Measurements from ENCODE around the gene GCSAM.

GCSAM gene

DNA sequence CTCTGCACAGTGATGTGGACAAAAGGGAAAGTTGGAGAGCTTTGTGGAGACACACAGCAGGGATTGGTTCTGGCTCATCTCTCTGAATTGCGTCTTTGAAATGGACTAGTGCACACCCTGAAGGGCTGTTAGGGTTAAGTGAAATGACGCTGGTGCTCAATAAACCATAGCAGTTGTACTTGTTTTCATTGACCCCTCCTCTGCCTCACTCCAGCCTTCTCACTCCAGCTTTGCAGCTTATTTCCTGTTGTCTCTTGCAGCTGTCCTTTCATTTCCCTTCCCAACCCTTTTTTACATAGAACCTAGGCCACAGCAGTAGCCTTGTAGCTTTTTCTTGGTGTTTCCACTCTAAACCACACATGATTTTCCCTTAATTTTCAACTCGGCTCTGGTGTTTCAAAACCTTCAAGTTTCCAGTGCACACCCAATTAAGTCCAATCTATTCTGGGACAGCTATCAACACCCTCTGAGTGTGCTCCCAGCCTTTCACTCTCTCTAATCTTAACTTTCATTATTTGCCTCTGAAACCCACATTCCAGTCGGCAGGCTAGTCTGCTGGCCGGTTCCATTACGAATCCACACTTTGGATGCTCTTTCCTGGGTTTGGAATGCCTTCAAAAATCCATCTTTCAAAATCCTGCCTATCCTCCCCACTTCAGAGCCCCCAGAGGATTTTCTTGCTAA, 40.4 kb downstream of the GCSAM start:
- Histone ChIP-seq H3K9me3 (ENCODE audit: insufficient read depth, low read length) (no peaks in the 10 kb centered on the region), H3K79me2 (ENCODE audit: insufficient read depth, low read length) (no peaks in the 10 kb centered on the region), H3K9ac (ENCODE audit: low read length) (no peak overlapping the region), H3K9me2 (replicated peaks; ENCODE audit: insufficient read depth, low read length) (no peaks in the 10 kb centered on the region), H3K4me3 (ENCODE audit: insufficient read depth, low read length, poor library complexity, severe bottlenecking) (no peak overlapping the region), H3K27me3 (ENCODE audit: low read length) (no peaks in the 10 kb centered on the region), H3K27ac (ENCODE audit: low read depth, low read length) (no peak overlapping the region), H3K4me2 (ENCODE audit: low read depth, low read length, poor library complexity, severe bottlenecking) (no peak overlapping the region), H4K20me1 (ENCODE audit: low read depth, low read length) (no peaks in the 10 kb centered on the region), H3K36me3 (ENCODE audit: low read length) (0 out of 2 replicates have a peak, but pooled peaks cover 2% of the 10 kb centered on the region), H2AFZ (ENCODE audit: low read depth, low read length, severe bottlenecking) (no peak overlapping the region), H3F3A (ENCODE audit: insufficient read depth) (no peaks in the 10 kb centered on the region)
- TF ChIP-seq EZH2phosphoT487 (conservative IDR thresholded peaks at IDR 0.05; ENCODE audit: low read length) = no peak
- TF ChIP-seq, protein P1, sequence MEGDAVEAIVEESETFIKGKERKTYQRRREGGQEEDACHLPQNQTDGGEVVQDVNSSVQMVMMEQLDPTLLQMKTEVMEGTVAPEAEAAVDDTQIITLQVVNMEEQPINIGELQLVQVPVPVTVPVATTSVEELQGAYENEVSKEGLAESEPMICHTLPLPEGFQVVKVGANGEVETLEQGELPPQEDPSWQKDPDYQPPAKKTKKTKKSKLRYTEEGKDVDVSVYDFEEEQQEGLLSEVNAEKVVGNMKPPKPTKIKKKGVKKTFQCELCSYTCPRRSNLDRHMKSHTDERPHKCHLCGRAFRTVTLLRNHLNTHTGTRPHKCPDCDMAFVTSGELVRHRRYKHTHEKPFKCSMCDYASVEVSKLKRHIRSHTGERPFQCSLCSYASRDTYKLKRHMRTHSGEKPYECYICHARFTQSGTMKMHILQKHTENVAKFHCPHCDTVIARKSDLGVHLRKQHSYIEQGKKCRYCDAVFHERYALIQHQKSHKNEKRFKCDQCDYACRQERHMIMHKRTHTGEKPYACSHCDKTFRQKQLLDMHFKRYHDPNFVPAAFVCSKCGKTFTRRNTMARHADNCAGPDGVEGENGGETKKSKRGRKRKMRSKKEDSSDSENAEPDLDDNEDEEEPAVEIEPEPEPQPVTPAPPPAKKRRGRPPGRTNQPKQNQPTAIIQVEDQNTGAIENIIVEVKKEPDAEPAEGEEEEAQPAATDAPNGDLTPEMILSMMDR (IDR thresholded peaks at IDR 0.05; ENCODE audit: insufficient read depth, low read length, poor library complexity, severe bottlenecking) = no peak

DNA sequence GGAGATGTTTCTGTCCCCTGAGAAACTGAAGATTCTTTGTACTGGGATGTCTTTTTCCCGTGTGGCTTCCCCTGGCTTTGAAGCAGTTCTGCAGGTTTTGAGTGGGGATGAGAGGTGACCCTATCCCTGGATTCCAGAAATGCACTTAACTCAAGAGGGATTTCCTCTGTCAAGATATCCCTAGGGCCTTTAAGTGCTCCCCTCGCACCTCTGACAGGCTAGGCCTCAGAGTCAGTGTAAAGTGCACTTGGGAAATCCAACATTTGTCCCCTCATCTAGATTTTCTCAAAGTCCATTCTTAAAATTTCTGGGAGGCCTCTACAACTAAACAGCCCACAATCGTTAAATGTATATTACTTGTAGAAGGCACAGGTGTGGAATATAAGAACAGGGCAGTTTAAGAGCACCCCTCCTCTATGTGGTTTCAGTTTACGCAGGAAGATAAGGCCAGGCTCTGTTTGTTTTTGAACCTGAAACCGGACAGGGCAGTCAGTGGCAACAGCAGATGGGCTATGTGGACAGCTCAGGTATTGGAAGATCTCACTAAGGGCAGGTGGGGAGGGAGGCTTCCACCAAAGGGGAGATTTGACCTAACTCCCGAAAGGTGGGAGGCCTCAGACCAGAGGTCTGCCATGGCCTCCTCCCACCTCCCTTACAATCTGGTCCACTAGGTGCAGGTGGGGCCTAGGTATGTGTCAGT, 42.0 kb downstream of the GCSAM start:
- Histone ChIP-seq H3K9me2 (replicated peaks; ENCODE audit: insufficient read depth, low read length) (no peaks in the 10 kb centered on the region), H3K79me2 (ENCODE audit: insufficient read depth, low read length) (no peaks in the 10 kb centered on the region), H3K36me3 (ENCODE audit: low read length) (0 out of 2 replicates have a peak, but pooled peaks cover 2% of the 10 kb centered on the region), H4K20me1 (ENCODE audit: low read depth, low read length) (no peaks in the 10 kb centered on the region), H3K9ac (ENCODE audit: low read length) (no peak overlapping the region), H3F3A (ENCODE audit: insufficient read depth) (no peaks in the 10 kb centered on the region), H3K9me3 (ENCODE audit: insufficient read depth, low read length) (no peaks in the 10 kb centered on the region), H3K4me3 (ENCODE audit: insufficient read depth, low read length, poor library complexity, severe bottlenecking) (no peak overlapping the region), H3K27me3 (ENCODE audit: low read length) (no peaks in the 10 kb centered on the region), H3K4me2 (ENCODE audit: low read depth, low read length, poor library complexity, severe bottlenecking) (no peak overlapping the region), H3K27ac (ENCODE audit: low read depth, low read length) (no peak overlapping the region), H2AFZ (ENCODE audit: low read depth, low read length, severe bottlenecking) (no peak overlapping the region)
- TF ChIP-seq, protein P1 (IDR thresholded peaks at IDR 0.05; ENCODE audit: insufficient read depth, low read length, poor library complexity, severe bottlenecking) = no peak
- TF ChIP-seq EZH2phosphoT487 (conservative IDR thresholded peaks at IDR 0.05; ENCODE audit: low read length) = no peak

DNA sequence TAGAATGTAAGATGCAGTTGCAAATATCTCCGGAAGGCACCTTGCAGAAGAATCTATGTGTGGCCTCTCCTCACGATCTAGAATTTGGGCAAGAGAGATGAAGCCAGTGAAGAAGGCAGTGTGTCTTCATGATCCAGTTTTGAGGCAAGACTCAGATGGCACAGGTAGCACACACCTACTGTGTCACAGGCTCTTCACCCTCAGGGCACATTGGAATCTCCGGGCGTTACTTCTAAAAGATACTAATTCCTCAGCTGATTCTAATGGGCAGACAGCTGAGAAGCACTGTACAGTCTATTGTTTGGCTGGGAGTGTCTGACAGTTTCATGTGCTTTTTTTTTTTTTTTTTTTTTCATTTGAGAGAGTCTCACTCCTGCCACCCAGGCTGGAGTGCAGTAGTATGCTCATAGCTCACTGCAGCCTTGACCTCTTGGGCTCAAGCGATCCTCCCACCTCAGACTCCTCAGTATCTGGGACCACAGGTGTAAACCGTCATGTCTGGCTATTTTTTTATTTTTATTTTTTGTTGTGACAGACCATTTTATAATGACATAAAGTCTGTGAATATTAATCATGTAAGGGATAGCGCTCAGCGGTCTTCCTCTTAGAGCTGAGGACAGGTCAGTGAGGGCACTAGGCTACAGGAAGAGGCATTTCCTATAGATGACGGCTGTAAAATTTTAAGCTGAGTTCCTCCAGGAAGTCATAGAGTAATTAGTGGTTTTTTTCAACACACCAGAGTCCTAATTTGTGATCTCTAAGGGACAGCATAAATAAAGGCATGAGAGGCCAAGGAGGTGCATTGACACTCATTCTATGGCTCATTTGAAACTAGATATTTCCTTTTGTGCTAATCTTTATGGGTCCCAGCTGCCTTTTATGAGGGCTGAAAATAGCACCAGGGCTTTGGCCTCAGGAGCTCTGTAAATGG, 42.8 kb downstream of the GCSAM start:
- no peaks in the 10 kb centered on the region for H4K20me1 ChIP-seq (ENCODE audit: low read depth, low read length)
- no peaks in the 10 kb centered on the region for H3K9me2 ChIP-seq (replicated peaks; ENCODE audit: insufficient read depth, low read length)
- H3K4me2 ChIP-seq (ENCODE audit: low read depth, low read length, poor library complexity, severe bottlenecking) = no peak overlapping the region
- H3K27ac ChIP-seq (ENCODE audit: low read depth, low read length) = no peak overlapping the region
- no peak overlapping the region for H3K4me3 ChIP-seq (ENCODE audit: insufficient read depth, low read length, poor library complexity, severe bottlenecking)
- no peaks in the 10 kb centered on the region for H3K79me2 ChIP-seq (ENCODE audit: insufficient read depth, low read length)
- no peaks in the 10 kb centered on the region for H3K27me3 ChIP-seq (ENCODE audit: low read length)
- H3K9me3 ChIP-seq (ENCODE audit: insufficient read depth, low read length) = no peaks in the 10 kb centered on the region
- no peaks in the 10 kb centered on the region for H3F3A ChIP-seq (ENCODE audit: insufficient read depth)
- no peak overlapping the region for H3K9ac ChIP-seq (ENCODE audit: low read length)
- H3K36me3 ChIP-seq (ENCODE audit: low read length) = 0 out of 2 replicates have a peak, but pooled peaks cover 2% of the 10 kb centered on the region
- H2AFZ ChIP-seq (ENCODE audit: low read depth, low read length, severe bottlenecking) = no peak overlapping the region
- TF ChIP-seq EZH2phosphoT487 (conservative IDR thresholded peaks at IDR 0.05; ENCODE audit: low read length) = no peak
- TF ChIP-seq, protein P1 (IDR thresholded peaks at IDR 0.05; ENCODE audit: insufficient read depth, low read length, poor library complexity, severe bottlenecking) = no peak

All from SU-DHL-6 (cell line).